ENCODE measurements around the gene SESN2.

Gene SESN2

DNA sequence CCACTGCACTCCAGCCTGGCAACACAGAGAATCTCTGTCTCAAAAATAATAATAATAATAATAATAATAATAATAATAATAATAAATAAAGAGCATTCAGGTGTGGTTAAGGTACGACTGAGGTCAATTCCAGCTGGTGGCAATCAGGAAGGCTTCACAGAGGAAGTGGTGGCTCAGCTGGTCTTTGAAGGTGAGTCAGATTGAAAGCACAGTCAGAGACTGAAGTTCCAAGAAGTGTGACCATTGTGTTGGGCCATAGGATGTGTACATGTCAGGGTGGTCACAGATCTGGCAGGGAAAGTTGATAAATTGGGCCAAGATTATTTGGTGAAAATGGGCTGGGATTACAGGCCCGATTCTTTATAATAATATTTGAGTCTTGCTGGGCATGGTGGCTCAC is 38.5 kb downstream of the SESN2 start:
- TF ChIP-seq TARDBP (IDR thresholded peaks at IDR 0.05), result no peak
- TF ChIP-seq CTBP1 (IDR thresholded peaks at IDR 0.05; ENCODE audit: borderline replicate concordance), result no peak
- no peak for TF ChIP-seq SP1 (IDR thresholded peaks at IDR 0.05)
- TF ChIP-seq FOXK2 (IDR thresholded peaks at IDR 0.05), result no peak
- TF ChIP-seq FOXA1 (IDR thresholded peaks at IDR 0.05), result no peak
- TF ChIP-seq PKNOX1 (IDR thresholded peaks at IDR 0.05), result no peak
- TF ChIP-seq NFRKB (IDR thresholded peaks at IDR 0.05), result no peak
- no peak for DNase-seq (ENCODE audit: extremely low spot score)
- ChIA-PET CTCF (interaction anchor here (0.5 kb wide), 1 partner anchor 8 kb away, joined by 3 read pairs; no protein-coding TSS in a partner anchor), POLR2A (interaction anchor here (1.8 to 3.8 kb wide), 2 partner anchors 31 kb away, joined by 7 to 18 read pairs; partner anchors contain the start of gene MED18)

DNA sequence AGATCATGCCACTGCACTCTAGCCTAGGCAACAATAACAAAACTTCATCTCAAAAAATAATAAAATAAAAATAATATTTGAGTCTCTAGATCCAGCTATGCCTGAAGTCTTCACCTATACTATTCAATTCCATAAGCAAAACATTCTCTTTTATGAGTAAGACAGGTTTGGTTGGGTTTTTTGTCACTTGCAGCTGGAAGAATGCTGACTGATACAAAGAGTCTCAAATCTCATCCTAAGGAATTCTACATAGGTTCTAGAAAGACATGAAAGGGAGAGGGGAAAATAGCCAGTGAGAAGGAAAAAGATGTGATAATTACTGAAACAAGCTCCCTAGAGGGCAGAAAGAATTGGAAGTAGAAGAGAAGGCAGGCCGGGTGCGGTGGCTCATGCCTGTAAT is 39.1 kb downstream of the SESN2 start:
- ChIA-PET CTCF (interaction anchor here (0.5 kb wide), 1 partner anchor 9 kb away, joined by 3 read pairs; no protein-coding TSS in a partner anchor), POLR2A (interaction anchor here (1.8 kb wide), 1 partner anchor 30 kb away, joined by 7 read pairs; the partner anchor contains the start of gene MED18)
- no peak for DNase-seq (ENCODE audit: extremely low spot score)
- TF ChIP-seq ELF4 (IDR thresholded peaks at IDR 0.05), result no peak
- no peak for TF ChIP-seq LEF1 (IDR thresholded peaks at IDR 0.05; ENCODE audit: borderline replicate concordance)
- no peak for TF ChIP-seq ARNT (IDR thresholded peaks at IDR 0.05)

- POLR2A ChIA-PET, result interaction anchor here (0.6 to 2.3 kb wide), 2 partner anchors 27 to 210 kb away, joined by 3 to 8 read pairs; partner anchors contain the start of gene MED18
- DNase-seq (ENCODE audit: extremely low spot score), result no peak
- TF ChIP-seq TARDBP (IDR thresholded peaks at IDR 0.05), result no peak
- no peak for TF ChIP-seq ZNF384 (IDR thresholded peaks at IDR 0.05)
- no peak for TF ChIP-seq ELF4 (IDR thresholded peaks at IDR 0.05)
- no peak for TF ChIP-seq FOXA1 (IDR thresholded peaks at IDR 0.05)
- TF ChIP-seq FOXK2 (IDR thresholded peaks at IDR 0.05), result no peak
- no peak for TF ChIP-seq PKNOX1 (IDR thresholded peaks at IDR 0.05)
- TF ChIP-seq LEF1 (IDR thresholded peaks at IDR 0.05; ENCODE audit: borderline replicate concordance), result no peak
- no peak for TF ChIP-seq BHLHE40 (IDR thresholded peaks at IDR 0.05; ENCODE audit: borderline replicate concordance)
- TF ChIP-seq CTBP1 (IDR thresholded peaks at IDR 0.05; ENCODE audit: borderline replicate concordance), result no peak
- no peak for TF ChIP-seq NFRKB (IDR thresholded peaks at IDR 0.05)
- TF ChIP-seq SP1 (IDR thresholded peaks at IDR 0.05), result no peak
- TF ChIP-seq SUZ12 (IDR thresholded peaks at IDR 0.05), result no peak
- no peak for TF ChIP-seq HDGF (IDR thresholded peaks at IDR 0.05; ENCODE audit: borderline replicate concordance)
- TF ChIP-seq L3MBTL2 (conservative IDR thresholded peaks at IDR 0.05), result no peak
- no peak for TF ChIP-seq FOXM1 (IDR thresholded peaks at IDR 0.05; ENCODE audit: borderline replicate concordance)
- TF ChIP-seq ARNT (IDR thresholded peaks at IDR 0.05), result no peak
- CTCF ChIA-PET, result interaction anchor here (0.7 to 1.5 kb wide), 2 partner anchors 28 to 53 kb away, joined by 3 to 6 read pairs; no protein-coding TSS in a partner anchor
Measured at GRCh38 chr1:28301368-28302174, 42.3 kb downstream of the SESN2 start.

DNA sequence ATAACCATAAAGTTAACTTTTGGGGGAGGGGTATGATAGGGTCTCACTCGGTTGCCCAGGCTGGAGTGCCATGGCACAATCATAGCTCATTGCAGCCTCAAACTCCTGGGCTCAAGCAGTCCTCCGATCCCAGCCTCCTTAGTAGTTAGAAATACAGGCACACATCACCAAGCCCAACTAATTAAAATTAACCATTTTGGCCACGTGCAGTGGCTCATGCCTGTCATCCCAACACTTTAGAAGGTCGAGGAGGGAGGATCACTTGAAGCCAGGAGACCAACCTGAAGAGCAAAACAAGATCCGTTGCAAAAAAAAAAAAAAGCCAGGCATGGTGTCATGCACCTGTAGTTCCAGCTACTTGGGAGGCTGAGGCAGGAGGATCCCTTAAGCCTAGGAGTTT is 42.9 kb downstream of the SESN2 start:
- POLR2A ChIA-PET, result interaction anchor here (2.3 kb wide), 1 partner anchor 27 kb away, joined by 8 read pairs; the partner anchor contains the start of gene MED18
- TF ChIP-seq NFRKB (IDR thresholded peaks at IDR 0.05) (no peak), FOXA1 (IDR thresholded peaks at IDR 0.05) (no peak), ELF4 (IDR thresholded peaks at IDR 0.05) (no peak), SP1 (IDR thresholded peaks at IDR 0.05) (no peak), BHLHE40 (IDR thresholded peaks at IDR 0.05; ENCODE audit: borderline replicate concordance) (no peak), SUZ12 (IDR thresholded peaks at IDR 0.05) (no peak), TARDBP (IDR thresholded peaks at IDR 0.05) (no peak), L3MBTL2 (conservative IDR thresholded peaks at IDR 0.05) (no peak), LEF1 (IDR thresholded peaks at IDR 0.05; ENCODE audit: borderline replicate concordance) (no peak), ARNT (IDR thresholded peaks at IDR 0.05) (no peak), ZNF384 (IDR thresholded peaks at IDR 0.05) (no peak), FOXM1 (IDR thresholded peaks at IDR 0.05; ENCODE audit: borderline replicate concordance) (no peak), PKNOX1 (IDR thresholded peaks at IDR 0.05) (no peak)
- CTCF ChIA-PET, result interaction anchor here (0.7 to 1.5 kb wide), 2 partner anchors 27 to 54 kb away, joined by 3 to 6 read pairs; no protein-coding TSS in a partner anchor

GRCh38 chr1:28306301-28306949 is 47.1 kb downstream of the SESN2 start:
- DNase-seq (ENCODE audit: extremely low spot score), result no peak
- ChIA-PET POLR2A (interaction anchor here (1.5 kb wide), 1 partner anchor 10 kb away, joined by 4 read pairs; no protein-coding TSS in a partner anchor), CTCF (no interaction called here)
- TF ChIP-seq BHLHE40 (IDR thresholded peaks at IDR 0.05; ENCODE audit: borderline replicate concordance) (no peak), SP1 (IDR thresholded peaks at IDR 0.05) (no peak), ELF4 (IDR thresholded peaks at IDR 0.05) (no peak), ARNT (IDR thresholded peaks at IDR 0.05) (no peak), FOXK2 (IDR thresholded peaks at IDR 0.05) (no peak), L3MBTL2 (conservative IDR thresholded peaks at IDR 0.05) (no peak), LEF1 (IDR thresholded peaks at IDR 0.05; ENCODE audit: borderline replicate concordance) (no peak), FOXM1 (IDR thresholded peaks at IDR 0.05; ENCODE audit: borderline replicate concordance) (no peak), NFRKB (IDR thresholded peaks at IDR 0.05) (no peak), TARDBP (IDR thresholded peaks at IDR 0.05) (no peak), CTBP1 (IDR thresholded peaks at IDR 0.05; ENCODE audit: borderline replicate concordance) (no peak), SUZ12 (IDR thresholded peaks at IDR 0.05) (no peak), FOXA1 (IDR thresholded peaks at IDR 0.05) (no peak)

More for the DNA sequence above, 42.9 kb downstream of the SESN2 start:
- no peak for DNase-seq (ENCODE audit: extremely low spot score)
